Transverse colon (tissue), 4 donors: ENCODE measurements around the gene FAM89B. TPM values are rescaled to one million over a fixed set of nuclear protein-coding genes. Genes with fewer than 3 reads are reported as not detected.

Experiments
- DNase-seq: peaks from one replicate; pipeline ENCODE4 v3.0.0-alpha.2; 2019
- H3K27ac ChIP-seq, 4 donors: fragments of 200-600 bp; sonication (generic); 2 replicates each; pipeline ENCODE4 v1.5.1; 2016 to 2018; ENCODE audit warnings: inconsistent platforms in 4 of 4
- H3K27me3 ChIP-seq: fragments of 200-600 bp; sonication (generic); 2 replicates; pipeline ENCODE4 v1.5.1; 2017; ENCODE audit warnings: inconsistent platforms
- H3K36me3 ChIP-seq, 4 donors: fragments of 200-600 bp; sonication (generic); 2 replicates each; pipeline ENCODE4 v1.5.1; 2017 to 2019; ENCODE audit warnings: inconsistent platforms in 4 of 4
- H3K4me1 ChIP-seq, 4 donors: fragments of 200-600 bp; sonication (generic); 2 replicates each; pipeline ENCODE4 v1.5.1; 2017 to 2020; ENCODE audit warnings: inconsistent platforms in 4 of 4
- H3K4me3 ChIP-seq, 4 donors: fragments of 200-600 bp; sonication (generic); 1 replicate in 1 of 4; 2 replicates in 3 of 4; pipeline versions ENCODE4 v1.5.1 to v1.6.1; 2017 to 2019; ENCODE audit warnings: inconsistent platforms in 4 of 4
- H3K9me3 ChIP-seq, 2 donors: fragments of 200-600 bp; sonication (generic); 2 replicates each; pipeline ENCODE4 v1.5.1; 2017 to 2019; ENCODE audit warnings: inconsistent platforms in 2 of 2
- CTCF ChIP-seq, 5 experiments: fragments of 200-600 bp in 3 of 5; fragments of 450-650 bp in 2 of 5; sonication (generic) in 3 of 5; IDR thresholded peaks; 1 replicate in 2 of 5; 2 replicates in 3 of 5; pipeline ENCODE4 v1.5.1; 2016 to 2017; ENCODE audit warnings: antibody characterized with exemption in 5 of 5, inconsistent platforms in 3 of 5, mild to moderate bottlenecking in 2 of 5, moderate library complexity in 1 of 5
- EP300 ChIP-seq: sonication (generic); formaldehyde crosslinking; IDR thresholded peaks from one replicate; pipeline ENCODE4 v1.6.1; 2017; ENCODE audit warnings: antibody characterized with exemption, low read depth
- POLR2A ChIP-seq: fragments of 450-650 bp; IDR thresholded peaks from one replicate; pipeline ENCODE4 v1.6.1; 2016; ENCODE audit warnings: antibody characterized with exemption, mild to moderate bottlenecking, moderate library complexity
- POLR2AphosphoS5 ChIP-seq, 3 donors: sonication (generic); formaldehyde crosslinking; IDR thresholded peaks; one replicate each; pipeline ENCODE4 v1.6.1; 2016; ENCODE audit warnings: antibody characterized with exemption in 3 of 3
- WGBS, 2 donors: methylation state at CpG; one replicate each; pipeline ENCODE4 v1.1.5; 2018; ENCODE audit warnings: low coverage in 1 of 2; 5-methylcytosine and 5-hydroxymethylcytosine counted together
- in situ Hi-C, 4 donors: fragments of 200-750 bp; cut with MboI; loops; one replicate each; pipeline versions ENCODE4 v1.15.0 to v1.15.1; 2017; ENCODE audit warnings: low sequenced_read_pairs in 3 of 4, low pct_ligation_motif_present in 1 of 4, low pct_unique_long_range_greater_than_20kb in 1 of 4
- intact Hi-C: fragments of 100-400 bp; cut with DNase I; formaldehyde crosslinking; loops from one replicate; pipeline ENCODE4 v1.15.1; 2023; ENCODE audit warnings: low total_unique reads
- total RNA-seq, 4 donors: library from RNA; depleted of rRNA; stranded (reverse); fragments of >200 nt; gene quantifications; one replicate each; pipeline ENCODE4 v1.1.0, GENCODE V29; 2016

Gene FAM89B
- total RNA-seq, 4 donors from 2014 or later: 25.2 to 254 (median 51.6) TPM

GRCh38 chr11:65580031-65580692, 7.8 kb downstream of the FAM89B start:
- Histone ChIP-seq H3K27ac (peak overlapping the region in 1 of 4 donors; percentile 3), H3K9me3 (no peaks in the 10 kb centered on the region), H3K27me3 (no peaks in the 10 kb centered on the region), H3K4me1 (peaks cover 22 to 35% (median 29%) of the 10 kb centered on the region in 4 donors), H3K36me3 (peaks cover 0 to 22% (median 6%) of the 10 kb centered on the region in 4 donors), H3K4me3 (no peak overlapping the region)
- TF ChIP-seq EP300 (no peak), POLR2AphosphoS5 (IDR thresholded peaks at IDR 0.05) (no peak), POLR2A (no peak), CTCF (IDR thresholded peaks at IDR 0.05) (no peak)
- WGBS, 2 donors: 92% methylated on average over 18 of the region's 19 CpGs; no CpG with 5 or more reads in 1 of the 2 donors
- no peak for DNase-seq
- intact Hi-C loops (no loop called here), in situ Hi-C loops (no loop called here)

GRCh38 chr11:65580756-65581155, 8.4 kb downstream of the FAM89B start:
- H3K27me3 ChIP-seq: no peaks in the 10 kb centered on the region
- 94% methylated on average over 8 of the region's 8 CpGs; no CpG with 5 or more reads in 1 of the 2 donors for WGBS, 2 donors
- no peak for TF ChIP-seq POLR2A
- TF ChIP-seq EP300: no peak
- no peak for TF ChIP-seq CTCF (IDR thresholded peaks at IDR 0.05)
- TF ChIP-seq POLR2AphosphoS5 (IDR thresholded peaks at IDR 0.05): no peak
- in situ Hi-C loops: no loop called here
- peaks cover 21 to 33% (median 26%) of the 10 kb centered on the region in 4 donors for H3K4me1 ChIP-seq
- intact Hi-C loops: no loop called here
- no peaks in the 10 kb centered on the region for H3K9me3 ChIP-seq
- H3K36me3 ChIP-seq: peaks cover 0 to 22% (median 6%) of the 10 kb centered on the region in 4 donors
- peak overlapping the region in 1 of 4 donors; percentile 3 for H3K27ac ChIP-seq
- DNase-seq: no peak
- H3K4me3 ChIP-seq: no peak overlapping the region

GRCh38 chr11:65581928-65582327, 9.6 kb downstream of the FAM89B start:
- no peaks in the 10 kb centered on the region for H3K27me3 ChIP-seq
- no peak overlapping the region for H3K4me3 ChIP-seq
- H3K27ac ChIP-seq: peak overlapping the region in 2 of 4 donors; percentile 3
- intact Hi-C loops: no loop called here
- no peak for DNase-seq
- H3K9me3 ChIP-seq: no peaks in the 10 kb centered on the region
- no peak for TF ChIP-seq CTCF (IDR thresholded peaks at IDR 0.05)
- WGBS, 2 donors: 92% methylated on average over 3 of the region's 3 CpGs; no CpG with 5 or more reads in 1 of the 2 donors
- peaks cover 0 to 22% (median 6%) of the 10 kb centered on the region in 4 donors for H3K36me3 ChIP-seq
- H3K4me1 ChIP-seq: peaks cover 18 to 37% (median 30%) of the 10 kb centered on the region in 4 donors
- in situ Hi-C loops: no loop called here

- Histone ChIP-seq H3K27ac (peak overlapping the region in 1 of 4 donors; percentile 41), H3K9me3 (no peaks in the 10 kb centered on the region), H3K4me3 (no peak overlapping the region), H3K27me3 (no peaks in the 10 kb centered on the region), H3K4me1 (peaks cover 18 to 37% (median 28%) of the 10 kb centered on the region in 4 donors), H3K36me3 (peaks cover 0 to 22% (median 6%) of the 10 kb centered on the region in 4 donors)
- no peak for TF ChIP-seq POLR2A
- TF ChIP-seq EP300: no peak
- no peak for TF ChIP-seq CTCF (IDR thresholded peaks at IDR 0.05)
- TF ChIP-seq POLR2AphosphoS5 (IDR thresholded peaks at IDR 0.05): no peak
- 93% methylated on average over 10 of the region's 10 CpGs; no CpG with 5 or more reads in 1 of the 2 donors for WGBS, 2 donors
- in situ Hi-C loops: no loop called here
- no peak for DNase-seq
- intact Hi-C loops: no loop called here
Measured at GRCh38 chr11:65583589-65583988, 11.3 kb downstream of the FAM89B start.
